HepG2 (cell line): ENCODE data around the gene ACP5.

Experiments
- BHLHE40 ChIP-seq: IDR thresholded peaks from 2 replicates; pipeline ENCODE4 v1.6.1; 2011; ENCODE audit warnings: low read length, improper control_type of control experiment
- KLF9 ChIP-seq: IDR thresholded peaks from 2 replicates; pipeline ENCODE4 v1.6.1; 2016; ENCODE audit warnings: low read depth
- ZNF710 ChIP-seq: sonication (generic); formaldehyde crosslinking; IDR thresholded peaks from 2 replicates; pipeline ENCODE4 v1.5.0; 2020; ENCODE audit warnings: mild to moderate bottlenecking, missing genetic modification reagents, borderline replicate concordance
- ZNF780A ChIP-seq: sonication (generic); formaldehyde crosslinking; IDR thresholded peaks from 2 replicates; pipeline ENCODE4 v1.8.0; 2022; ENCODE audit warnings: mild to moderate bottlenecking, missing genetic modification reagents, moderate library complexity
- TF ChIP-seq, protein P1 (sequence below): sonication (generic); formaldehyde crosslinking; IDR thresholded peaks from 2 replicates; pipeline ENCODE4 v1.5.0; 2020; ENCODE audit warnings: mild to moderate bottlenecking, missing genetic modification reagents, moderate library complexity

- TF ChIP-seq ZNF780A (CRISPR knock-in tag) (no peak), KLF9 (CRISPR knock-in tag) (no peak), ZNF710 (CRISPR knock-in tag) (no peak), BHLHE40 (no peak)
- TF ChIP-seq, protein P1, sequence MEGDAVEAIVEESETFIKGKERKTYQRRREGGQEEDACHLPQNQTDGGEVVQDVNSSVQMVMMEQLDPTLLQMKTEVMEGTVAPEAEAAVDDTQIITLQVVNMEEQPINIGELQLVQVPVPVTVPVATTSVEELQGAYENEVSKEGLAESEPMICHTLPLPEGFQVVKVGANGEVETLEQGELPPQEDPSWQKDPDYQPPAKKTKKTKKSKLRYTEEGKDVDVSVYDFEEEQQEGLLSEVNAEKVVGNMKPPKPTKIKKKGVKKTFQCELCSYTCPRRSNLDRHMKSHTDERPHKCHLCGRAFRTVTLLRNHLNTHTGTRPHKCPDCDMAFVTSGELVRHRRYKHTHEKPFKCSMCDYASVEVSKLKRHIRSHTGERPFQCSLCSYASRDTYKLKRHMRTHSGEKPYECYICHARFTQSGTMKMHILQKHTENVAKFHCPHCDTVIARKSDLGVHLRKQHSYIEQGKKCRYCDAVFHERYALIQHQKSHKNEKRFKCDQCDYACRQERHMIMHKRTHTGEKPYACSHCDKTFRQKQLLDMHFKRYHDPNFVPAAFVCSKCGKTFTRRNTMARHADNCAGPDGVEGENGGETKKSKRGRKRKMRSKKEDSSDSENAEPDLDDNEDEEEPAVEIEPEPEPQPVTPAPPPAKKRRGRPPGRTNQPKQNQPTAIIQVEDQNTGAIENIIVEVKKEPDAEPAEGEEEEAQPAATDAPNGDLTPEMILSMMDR (CRISPR knock-in tag): no peak
These were observed 11.3 kb downstream of the ACP5 start for GRCh38 chr19:11566164-11566563.
